Left forelimb (tissue), 1 donor: Measurements from ENCODE around the gene RIC8B.

Source experiments
- DNase-seq: peaks from one replicate; pipeline ENCODE4 v3.0.0-alpha.2; 2018; ENCODE audit warnings: low spot score

RIC8B gene

GRCh38 chr12:106868982-106869700 is 94.7 kb downstream of the RIC8B start:
- no peak for DNase-seq

GRCh38 chr12:106870116-106870515 is 95.6 kb downstream of the RIC8B start:
- no peak for DNase-seq

GRCh38 chr12:106871477-106871876 is 97.0 kb downstream of the RIC8B start:
- DNase-seq = no peak

- no peak for DNase-seq
Observed at GRCh38 chr12:106873983-106874382, 99.5 kb downstream of the RIC8B start.

GRCh38 chr12:106878804-106879203 is 104.3 kb downstream of the RIC8B start:
- no peak for DNase-seq

GRCh38 chr12:106879612-106880011 is 105.1 kb downstream of the RIC8B start:
- no peak for DNase-seq

- no peak for DNase-seq
Observed at GRCh38 chr12:106883426-106883825, 108.9 kb downstream of the RIC8B start.

GRCh38 chr12:106885026-106885425 is 110.5 kb downstream of the RIC8B start:
- DNase-seq = no peak

GRCh38 chr12:106885541-106886249 is 111.2 kb downstream of the RIC8B start:
- no peak for DNase-seq

GRCh38 chr12:106886932-106887331 is 112.5 kb downstream of the RIC8B start:
- no peak for DNase-seq

- no peak for DNase-seq
Observed at GRCh38 chr12:106888348-106888970, 114.0 kb downstream of the RIC8B start.

GRCh38 chr12:106889326-106889725 is 114.8 kb downstream of the RIC8B start:
- no peak for DNase-seq

- DNase-seq = no peak
Observed at GRCh38 chr12:106889950-106890626, 115.6 kb downstream of the RIC8B start.

- DNase-seq = no peak
Observed at GRCh38 chr12:106892075-106892474, 117.6 kb downstream of the RIC8B start.

- no peak for DNase-seq
Observed at GRCh38 chr12:106893451-106893850, 119.0 kb downstream of the RIC8B start.

GRCh38 chr12:106894774-106895173 is 120.3 kb downstream of the RIC8B start:
- no peak for DNase-seq

GRCh38 chr12:106896603-106897002 is 122.1 kb downstream of the RIC8B start:
- no peak for DNase-seq

- DNase-seq = no peak
Observed at GRCh38 chr12:106897082-106897481, 122.6 kb downstream of the RIC8B start.

- no peak for DNase-seq
Observed at GRCh38 chr12:106897981-106898901, 123.8 kb downstream of the RIC8B start.

GRCh38 chr12:106900554-106900953 is 126.1 kb downstream of the RIC8B start:
- no peak for DNase-seq

- DNase-seq = no peak
Observed at GRCh38 chr12:106901276-106901675, 126.8 kb downstream of the RIC8B start.
